Activated T-cell treated with anti-CD3 and anti-CD28 coated beads, Interleukin-2, amount 50 U/mL, for 72 hours (primary cell): ENCODE measurements around the gene CTTNBP2NL. TPM values are rescaled to one million over a fixed set of nuclear protein-coding genes. Genes with fewer than 3 reads are reported as not detected.
"Not testable (repeated sequence)": the region's sequence is repeated elsewhere in the genome, so short reads cannot be mapped to it uniquely, and the experiment has no call there.

Source experiments
- ATAC-seq, 2 donors: fragments of 150-1000 bp; cut with Tn5 transposase; replicated peaks in 1 of 2; 2 replicates each; pipeline ENCODE4 v1.10.0; 2021; ENCODE audit warnings: moderate library complexity in 2 of 2, mild to moderate bottlenecking in 1 of 2
- DNase-seq, 2 donors: peaks; one replicate each; pipeline ENCODE4 v3.0.0; 2021 to 2022; ENCODE audit warnings: mixed read lengths in 1 of 2
- H3K27ac Mint-ChIP-seq: one replicate; pipeline ENCODE4 v1.8.0; 2022; ENCODE audit warnings: mild to moderate bottlenecking, moderate library complexity, mixed read lengths
- H3K27me3 Mint-ChIP-seq: one replicate; pipeline ENCODE4 v1.8.0; 2022; ENCODE audit warnings: low read depth, mixed read lengths
- H3K36me3 Mint-ChIP-seq, 2 donors: one replicate each; pipeline ENCODE4 v1.8.0; 2022; ENCODE audit warnings: mixed read lengths in 2 of 2, mild to moderate bottlenecking in 1 of 2; ENCODE audit not compliant: insufficient read depth in 2 of 2
- H3K4me1 Mint-ChIP-seq: one replicate; pipeline ENCODE4 v1.8.0; 2022; ENCODE audit warnings: low read depth, mixed read lengths
- H3K4me3 Mint-ChIP-seq, 2 donors: one replicate each; pipeline ENCODE4 v1.8.0; 2022; ENCODE audit warnings: mild to moderate bottlenecking in 2 of 2, mixed read lengths in 2 of 2, moderate library complexity in 2 of 2
- H3K9me3 Mint-ChIP-seq, 2 donors: one replicate each; pipeline ENCODE4 v1.8.0; 2022; ENCODE audit warnings: mixed read lengths in 2 of 2
- total RNA-seq, 2 donors: library from RNA; stranded (reverse); gene quantifications; one replicate each; pipeline ENCODE4 v1.2.3, GENCODE V29; 2022

CTTNBP2NL gene
- total RNA-seq, 2 donors from 2014 or later = 3.6 to 4.6 TPM

DNA sequence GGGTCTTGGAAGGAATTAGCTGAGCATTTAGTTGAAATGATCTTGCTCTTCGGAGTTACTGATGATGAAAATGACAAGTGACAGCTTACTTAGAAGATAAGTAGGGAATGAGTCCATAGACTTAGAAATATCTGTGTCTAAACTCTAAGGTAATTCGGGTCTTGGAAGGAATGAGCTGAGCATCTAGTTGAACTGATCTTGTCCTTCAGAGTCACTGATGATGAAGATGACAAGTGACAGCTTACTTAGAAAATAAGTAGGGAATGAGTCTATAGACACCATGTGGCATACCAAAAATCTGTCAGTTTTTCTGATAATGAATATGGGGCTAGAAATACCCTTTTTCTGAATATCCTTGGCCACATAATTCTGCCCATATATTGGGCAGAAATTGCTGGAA is 14.7 kb downstream of the CTTNBP2NL start:
- Mint-ChIP-seq H3K36me3 (no peaks in the 10 kb centered on the region), H3K9me3 (no peaks in the 10 kb centered on the region), H3K4me3 (no peak overlapping the region), H3K27ac (no peak overlapping the region), H3K4me1 (no peaks in the 10 kb centered on the region), H3K27me3 (no peaks in the 10 kb centered on the region)
- no peak for DNase-seq
- peak in 1 of 2 donors; percentile 73 for ATAC-seq

DNA sequence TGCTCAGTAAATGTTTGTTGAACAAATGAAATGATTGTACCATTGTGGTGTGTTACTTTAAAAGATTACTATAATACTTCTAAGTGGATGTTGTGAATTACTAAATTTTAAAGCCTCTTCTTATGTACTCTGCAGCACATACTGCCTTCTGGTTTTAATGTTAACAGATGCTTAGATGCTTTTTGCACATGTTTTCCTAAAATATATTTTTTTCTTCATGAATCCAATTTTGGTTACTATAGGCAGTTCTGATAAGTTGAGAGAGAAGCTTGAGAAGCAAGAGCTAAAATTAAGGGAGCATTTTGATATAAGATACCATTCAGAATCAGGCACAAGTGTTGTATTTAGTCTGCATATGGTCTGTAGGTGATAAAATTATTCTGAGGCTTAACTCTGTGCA is 21.3 kb downstream of the CTTNBP2NL start:
- Mint-ChIP-seq H3K4me3 (no peak overlapping the region), H3K27ac (no peak overlapping the region), H3K36me3 (no peaks in the 10 kb centered on the region), H3K4me1 (no peaks in the 10 kb centered on the region), H3K9me3 (no peaks in the 10 kb centered on the region), H3K27me3 (no peaks in the 10 kb centered on the region)
- DNase-seq (no peak), ATAC-seq (no peak)

DNA sequence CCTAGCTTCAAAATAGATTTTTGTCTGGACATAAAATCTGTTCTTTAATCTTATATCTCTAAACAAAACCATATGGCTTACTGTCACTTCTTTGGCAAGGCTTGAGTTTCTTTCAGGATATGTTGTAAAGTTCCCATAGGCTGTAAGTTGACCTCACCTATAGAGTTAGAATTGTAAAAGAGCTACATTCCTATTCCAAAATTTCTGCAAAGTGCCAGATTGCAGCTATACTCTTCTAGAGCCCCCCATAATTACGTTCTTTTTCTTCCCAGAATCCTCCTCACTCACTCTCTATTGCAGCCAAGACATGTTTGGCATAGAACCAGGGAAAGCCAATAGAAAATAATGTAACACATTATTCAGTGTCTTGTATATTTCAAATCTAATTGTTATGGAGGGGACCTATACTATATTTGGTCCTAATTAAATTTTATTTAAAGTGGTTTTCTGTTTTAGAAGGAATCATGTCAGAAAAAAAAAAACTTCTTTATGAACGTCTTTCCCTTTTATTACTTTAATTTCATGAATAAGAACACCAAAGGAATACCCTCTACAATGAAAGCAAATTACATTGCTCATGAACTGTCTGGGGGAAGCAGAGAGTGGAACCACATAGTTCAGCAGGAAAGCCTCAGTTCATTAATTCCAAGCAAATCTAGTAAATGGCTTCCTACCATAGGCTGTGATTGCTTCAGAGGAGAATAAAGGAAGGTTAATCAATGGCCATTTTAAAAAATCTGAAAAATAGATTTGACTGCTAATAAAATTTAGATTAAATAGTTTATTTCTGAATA is 22.3 kb downstream of the CTTNBP2NL start:
- H3K4me3 Mint-ChIP-seq = no peak overlapping the region
- no peaks in the 10 kb centered on the region for H3K36me3 Mint-ChIP-seq
- no peaks in the 10 kb centered on the region for H3K9me3 Mint-ChIP-seq
- no peaks in the 10 kb centered on the region for H3K27me3 Mint-ChIP-seq
- no peak overlapping the region for H3K27ac Mint-ChIP-seq
- ATAC-seq (no peak), DNase-seq (no peak)
- no peaks in the 10 kb centered on the region for H3K4me1 Mint-ChIP-seq

DNA sequence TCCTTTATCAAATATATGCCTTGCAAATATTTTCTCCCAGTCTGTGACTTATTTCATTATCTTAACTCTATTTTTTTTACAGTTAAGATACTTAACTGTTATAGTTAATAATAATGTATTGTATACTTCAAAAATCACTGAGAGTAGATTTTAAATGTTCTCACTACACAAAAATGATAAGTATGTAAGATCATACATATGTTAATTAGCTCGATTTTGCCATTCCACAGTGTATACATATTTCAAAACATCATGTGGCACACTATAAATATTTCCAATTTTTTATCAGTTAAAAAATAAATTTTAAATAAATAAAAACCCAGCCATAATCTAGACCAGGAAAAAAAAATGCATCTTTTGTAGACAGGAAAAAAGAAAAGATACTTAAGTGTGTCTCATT is 27.2 kb downstream of the CTTNBP2NL start:
- H3K36me3 Mint-ChIP-seq = no peaks in the 10 kb centered on the region
- H3K27me3 Mint-ChIP-seq = no peaks in the 10 kb centered on the region
- DNase-seq (no peak), ATAC-seq (no peak)
- no peaks in the 10 kb centered on the region for H3K4me1 Mint-ChIP-seq
- H3K9me3 Mint-ChIP-seq = no peaks in the 10 kb centered on the region
- H3K4me3 Mint-ChIP-seq = no peak overlapping the region
- H3K27ac Mint-ChIP-seq = no peak overlapping the region

DNA sequence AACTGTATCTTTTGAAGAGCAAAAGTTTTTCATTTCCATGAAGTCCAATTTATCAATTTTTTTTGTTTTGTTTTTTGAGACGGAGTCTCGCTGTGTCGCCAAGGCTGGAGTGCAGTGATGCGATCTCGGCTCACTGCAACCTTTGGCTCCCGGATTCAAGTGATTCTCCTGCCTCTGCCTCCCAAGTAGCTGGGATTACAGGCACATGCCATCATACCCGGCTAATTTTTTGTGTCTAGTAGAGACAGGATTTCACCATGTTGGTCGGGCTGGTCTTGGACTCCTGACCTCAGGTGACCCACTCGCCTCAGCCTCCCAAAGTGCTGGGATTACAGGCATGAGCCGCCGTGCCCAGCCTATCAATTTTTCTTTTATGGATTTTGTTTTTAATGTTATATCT is 27.7 kb downstream of the CTTNBP2NL start:
- H3K27ac Mint-ChIP-seq, H3K9me3 Mint-ChIP-seq, ATAC-seq, DNase-seq, H3K4me1 Mint-ChIP-seq, H3K36me3 Mint-ChIP-seq, H3K4me3 Mint-ChIP-seq, H3K27me3 Mint-ChIP-seq: not testable (repeated sequence)

DNA sequence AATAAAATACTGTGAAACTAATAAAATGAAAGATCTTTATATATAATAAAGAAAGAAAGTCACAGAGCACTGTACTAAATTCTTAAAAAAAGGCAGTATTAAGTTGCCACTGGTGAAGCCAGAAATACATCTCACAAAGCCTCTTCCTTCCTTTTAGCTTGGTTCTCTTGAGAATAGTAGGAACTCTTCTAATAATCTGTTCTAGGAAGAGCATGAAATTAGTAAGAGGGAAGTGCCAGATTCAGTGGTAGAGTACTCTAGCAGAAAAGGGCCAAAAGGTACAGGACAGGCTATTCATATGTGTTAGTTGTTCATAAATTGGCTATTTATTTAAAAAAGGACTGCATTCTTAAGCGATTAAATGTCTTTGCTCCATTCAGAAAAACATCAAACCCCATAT is 33.7 kb downstream of the CTTNBP2NL start:
- H3K4me3 Mint-ChIP-seq = no peak overlapping the region
- no peak for ATAC-seq
- H3K9me3 Mint-ChIP-seq = no peaks in the 10 kb centered on the region
- H3K36me3 Mint-ChIP-seq = no peaks in the 10 kb centered on the region
- no peak overlapping the region for H3K27ac Mint-ChIP-seq
- no peak for DNase-seq
- H3K27me3 Mint-ChIP-seq = peaks cover 7% of the 10 kb centered on the region
- no peaks in the 10 kb centered on the region for H3K4me1 Mint-ChIP-seq

DNA sequence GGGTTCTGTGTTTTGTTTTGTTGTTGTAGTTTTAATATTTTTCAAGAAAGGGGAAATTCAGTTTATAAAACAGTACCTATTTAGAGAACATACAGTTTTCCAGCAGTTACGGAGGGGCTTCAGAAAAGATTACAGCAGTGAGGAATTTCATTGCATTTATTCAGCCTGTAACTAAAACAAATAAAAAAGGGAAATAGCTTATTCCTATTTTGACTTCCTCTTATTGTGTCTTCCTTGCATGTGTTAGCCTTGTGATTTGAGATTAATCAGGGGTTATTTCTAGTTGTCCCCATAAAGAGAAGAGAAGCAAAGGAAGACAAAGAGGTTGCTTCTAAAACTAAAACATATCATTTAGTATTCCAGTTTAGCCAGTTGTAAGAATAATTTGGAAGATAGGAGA is 35.0 kb downstream of the CTTNBP2NL start:
- H3K36me3 Mint-ChIP-seq = no peaks in the 10 kb centered on the region
- peaks cover 7% of the 10 kb centered on the region for H3K27me3 Mint-ChIP-seq
- H3K9me3 Mint-ChIP-seq = no peaks in the 10 kb centered on the region
- H3K27ac Mint-ChIP-seq = no peak overlapping the region
- ATAC-seq = no peak
- no peak for DNase-seq
- no peaks in the 10 kb centered on the region for H3K4me1 Mint-ChIP-seq
- H3K4me3 Mint-ChIP-seq = no peak overlapping the region

DNA sequence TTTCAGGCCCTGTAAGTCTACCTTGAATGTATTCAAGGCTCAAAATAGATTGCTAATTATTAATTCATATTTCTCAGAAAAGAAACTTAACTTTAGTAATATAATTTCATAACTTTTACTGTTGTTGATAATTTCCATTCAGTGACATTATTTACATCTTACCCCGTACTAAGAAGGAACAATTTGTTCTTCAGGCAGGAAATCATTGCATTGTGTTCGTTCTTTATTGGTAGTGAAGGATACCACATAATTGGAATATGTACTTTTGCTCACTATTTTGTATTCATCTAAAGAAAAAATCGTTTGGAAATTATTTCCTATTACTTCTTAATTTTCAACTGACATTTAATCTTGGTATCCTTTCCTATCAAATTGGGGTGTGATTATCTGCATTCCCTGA is 39.4 kb downstream of the CTTNBP2NL start:
- H3K4me1 Mint-ChIP-seq = no peaks in the 10 kb centered on the region
- ATAC-seq = no peak
- peaks cover 13% of the 10 kb centered on the region for H3K27me3 Mint-ChIP-seq
- H3K36me3 Mint-ChIP-seq = no peaks in the 10 kb centered on the region
- H3K4me3 Mint-ChIP-seq = no peak overlapping the region
- H3K27ac Mint-ChIP-seq = no peak overlapping the region
- no peak for DNase-seq
- H3K9me3 Mint-ChIP-seq = no peaks in the 10 kb centered on the region

DNA sequence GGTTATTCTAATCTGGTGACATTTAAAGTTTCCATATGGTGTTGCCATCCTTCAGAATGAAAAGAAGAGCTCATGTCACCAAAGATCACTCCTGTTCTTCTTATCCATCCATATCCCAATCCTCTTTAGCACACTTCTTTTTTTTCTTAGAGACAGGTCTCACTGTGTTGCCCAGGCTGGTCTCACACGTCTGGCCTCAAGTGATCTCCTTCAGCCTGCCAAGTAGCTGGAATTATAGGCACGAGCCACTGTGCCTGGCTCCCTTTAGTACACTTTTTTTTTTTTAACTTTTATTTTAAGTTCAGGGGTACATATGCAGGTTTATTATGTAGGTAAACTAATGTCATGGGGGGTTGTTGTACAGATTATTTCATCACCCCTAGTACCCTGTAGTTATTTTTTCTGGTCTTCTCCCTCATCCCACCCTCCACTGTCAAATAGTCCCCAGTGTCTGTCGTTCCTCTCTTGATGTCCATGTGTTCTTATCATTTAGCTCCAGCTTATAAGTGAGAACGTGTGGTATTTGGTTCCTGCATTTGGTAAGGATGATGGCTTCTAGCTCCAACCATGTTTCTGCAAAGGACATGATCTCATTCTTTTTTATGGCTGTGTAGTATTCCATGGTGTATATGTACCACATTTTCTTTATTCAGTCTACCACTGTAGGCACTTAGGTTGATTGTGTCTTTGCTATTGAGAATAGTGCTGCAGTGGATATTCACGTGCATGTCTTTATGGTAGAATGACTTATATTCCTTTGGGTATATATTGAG is 40.6 kb downstream of the CTTNBP2NL start:
- Mint-ChIP-seq H3K27ac (no peak overlapping the region), H3K4me1 (no peaks in the 10 kb centered on the region), H3K36me3 (no peaks in the 10 kb centered on the region), H3K9me3 (no peaks in the 10 kb centered on the region), H3K27me3 (peaks cover 7% of the 10 kb centered on the region), H3K4me3 (no peak overlapping the region)
- ATAC-seq (no peak), DNase-seq (no peak)

DNA sequence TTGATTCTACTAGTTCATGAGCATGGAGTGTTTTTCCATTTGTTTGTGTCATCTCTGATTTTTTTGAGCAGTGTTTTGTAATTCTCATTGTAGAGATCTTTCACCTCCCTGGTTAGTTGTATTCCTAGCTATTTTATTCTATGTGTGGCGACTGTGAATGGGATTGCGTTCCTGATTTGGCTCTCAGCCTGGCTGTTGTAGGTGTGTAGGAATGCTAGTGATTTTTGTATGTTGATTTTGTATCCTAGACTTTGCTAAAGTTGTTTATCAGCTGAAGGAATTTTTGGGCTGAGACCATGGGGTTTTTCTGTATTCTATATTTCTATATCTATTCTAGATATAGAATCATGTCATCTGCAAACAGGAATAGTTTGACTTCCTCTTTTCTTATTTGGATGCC is 42.1 kb downstream of the CTTNBP2NL start:
- H3K27ac Mint-ChIP-seq, DNase-seq, ATAC-seq, H3K4me3 Mint-ChIP-seq, H3K4me1 Mint-ChIP-seq, H3K27me3 Mint-ChIP-seq, H3K9me3 Mint-ChIP-seq, H3K36me3 Mint-ChIP-seq: not testable (repeated sequence)

DNA sequence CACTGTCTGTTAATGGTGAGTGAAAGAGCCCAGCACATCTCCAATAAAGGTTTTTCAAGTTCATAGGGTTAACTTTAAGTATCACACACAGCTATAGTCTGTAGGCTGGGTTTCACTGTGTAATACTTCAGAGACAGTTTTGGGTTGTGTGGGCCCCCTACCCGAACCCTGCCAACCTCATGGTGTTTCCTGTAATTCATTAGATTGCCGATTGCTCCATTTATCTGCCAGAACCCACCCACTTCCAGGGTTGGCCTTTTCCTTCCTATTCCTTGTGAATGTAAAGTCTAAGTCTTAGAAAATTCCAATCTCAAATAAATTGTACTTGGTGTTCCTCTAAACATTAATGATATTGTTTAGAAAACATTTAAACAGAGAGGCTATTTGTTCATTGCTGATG is 43.6 kb downstream of the CTTNBP2NL start:
- no peaks in the 10 kb centered on the region for H3K4me1 Mint-ChIP-seq
- no peak overlapping the region for H3K4me3 Mint-ChIP-seq
- no peak overlapping the region for H3K27ac Mint-ChIP-seq
- no peak for DNase-seq
- H3K9me3 Mint-ChIP-seq = no peaks in the 10 kb centered on the region
- no peaks in the 10 kb centered on the region for H3K36me3 Mint-ChIP-seq
- peaks cover 7% of the 10 kb centered on the region for H3K27me3 Mint-ChIP-seq
- ATAC-seq = no peak

DNA sequence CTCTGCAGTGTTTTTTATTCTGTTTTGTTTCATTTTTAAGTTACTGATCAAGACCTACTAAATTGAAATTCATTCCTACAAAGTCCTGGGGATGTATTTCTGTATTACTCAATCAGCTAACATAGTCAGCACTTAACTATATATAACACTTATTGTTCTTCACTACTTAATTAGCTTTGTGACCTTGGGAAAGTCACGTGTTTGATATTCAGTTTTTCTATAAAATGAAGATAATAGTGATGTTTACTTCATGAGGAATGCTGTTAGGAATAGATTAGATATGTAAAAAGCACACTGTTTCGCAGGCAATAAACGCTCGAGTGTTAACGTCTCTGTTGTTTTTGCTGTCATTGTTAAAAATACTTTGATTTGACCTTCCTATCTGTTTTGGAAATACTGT is 44.6 kb downstream of the CTTNBP2NL start:
- no peaks in the 10 kb centered on the region for H3K4me1 Mint-ChIP-seq
- ATAC-seq (no peak), DNase-seq (no peak)
- H3K4me3 Mint-ChIP-seq = no peak overlapping the region
- H3K36me3 Mint-ChIP-seq = no peaks in the 10 kb centered on the region
- no peak overlapping the region for H3K27ac Mint-ChIP-seq
- H3K27me3 Mint-ChIP-seq = peaks cover 7% of the 10 kb centered on the region
- no peaks in the 10 kb centered on the region for H3K9me3 Mint-ChIP-seq

DNA sequence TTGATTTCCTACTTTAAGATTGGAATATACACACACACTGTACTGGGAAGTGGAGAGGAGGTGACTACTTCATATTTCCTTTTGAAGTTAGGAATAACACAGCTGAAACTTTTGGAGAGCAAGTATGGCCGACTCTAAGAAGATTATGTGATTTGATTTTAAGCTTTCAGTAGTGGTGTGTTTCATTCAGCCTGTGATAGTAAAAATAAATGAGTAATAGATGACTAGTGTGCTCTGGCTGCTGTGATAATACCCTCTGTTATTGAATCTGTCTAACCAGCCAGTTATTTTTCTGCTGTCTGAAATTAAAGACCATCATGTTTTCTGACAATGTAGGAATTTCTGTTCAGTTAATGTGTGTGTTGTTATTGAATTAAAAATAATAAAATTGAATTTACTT is 48.3 kb downstream of the CTTNBP2NL start:
- DNase-seq = no peak
- Mint-ChIP-seq H3K4me1 (no peaks in the 10 kb centered on the region), H3K9me3 (no peaks in the 10 kb centered on the region), H3K27me3 (peaks cover 1% of the 10 kb centered on the region), H3K4me3 (no peak overlapping the region), H3K36me3 (no peaks in the 10 kb centered on the region), H3K27ac (no peak overlapping the region)
- ATAC-seq = no peak

DNA sequence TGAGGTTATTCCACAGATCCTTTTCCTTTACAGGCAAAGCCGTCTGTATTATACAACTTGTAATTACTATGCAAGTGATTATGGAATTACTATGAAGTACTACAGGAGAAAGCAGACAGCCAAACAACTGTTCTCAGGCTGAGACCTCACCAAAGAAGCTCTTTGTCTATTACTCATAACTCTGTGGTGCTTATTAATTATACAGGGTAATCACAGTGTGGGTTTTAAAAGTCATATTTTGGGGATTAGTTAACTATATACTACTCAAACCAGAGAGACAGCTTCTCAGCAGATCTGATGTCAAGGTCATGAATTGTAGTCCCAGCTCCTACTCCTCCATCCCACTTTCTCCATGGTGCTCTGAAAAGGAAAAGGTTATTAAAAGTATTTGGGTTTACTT is 49.6 kb downstream of the CTTNBP2NL start:
- Mint-ChIP-seq H3K36me3 (no peaks in the 10 kb centered on the region), H3K4me3 (no peak overlapping the region), H3K27me3 (no peaks in the 10 kb centered on the region), H3K27ac (no peak overlapping the region), H3K4me1 (no peaks in the 10 kb centered on the region), H3K9me3 (no peaks in the 10 kb centered on the region)
- DNase-seq (no peak), ATAC-seq (no peak)
